GM18868 (cell line): ENCODE data around the gene PCDHGA3.
"Not testable (repeated sequence)": the region's sequence is repeated elsewhere in the genome, so short reads cannot be mapped to it uniquely, and the experiment has no call there.

ENCODE experiments used
- ATAC-seq: cut with Tn5 transposase; IDR thresholded peaks from one replicate; pipeline ENCODE4 v1.9.1; 2021; ENCODE audit warnings: mild to moderate bottlenecking, moderate library complexity; ENCODE audit not compliant: unreplicated experiment

The PCDHGA3 gene

GRCh38 chr5:141382469-141383294 is 39.1 kb downstream of the PCDHGA3 start, which contains the start of gene PCDHGA7:
TSS of gene PCDHGA7 (plus strand) at chr5:141382742. CDS start at chr5:141382900, 158 bp downstream.
- ATAC-seq = peak; percentile 83

GRCh38 chr5:141383345-141383744 is 39.7 kb downstream of the PCDHGA3 start:
- no peak for ATAC-seq

GRCh38 chr5:141384471-141385267 is 41.0 kb downstream of the PCDHGA3 start:
- no peak for ATAC-seq

- ATAC-seq = peak; percentile 89
These were observed 44.1 kb downstream of the PCDHGA3 start, which contains the start of gene PCDHGB4 for GRCh38 chr5:141387557-141388311. TSS of gene PCDHGB4 (plus strand) at chr5:141387698. CDS start at chr5:141387885, 187 bp downstream.

- no peak for ATAC-seq
These were observed 45.0 kb downstream of the PCDHGA3 start for GRCh38 chr5:141388661-141389060.

GRCh38 chr5:141389153-141390042 is 45.8 kb downstream of the PCDHGA3 start:
- ATAC-seq = no peak

- ATAC-seq = no peak
These were observed 49.0 kb downstream of the PCDHGA3 start, which contains the start of gene PCDHGA8 for GRCh38 chr5:141392429-141393198. TSS of gene PCDHGA8 (plus strand) at chr5:141392633. CDS start at chr5:141392814, 181 bp downstream.

GRCh38 chr5:141393267-141393666 is 49.6 kb downstream of the PCDHGA3 start:
- no peak for ATAC-seq

- ATAC-seq = not testable (repeated sequence)
These were observed 51.0 kb downstream of the PCDHGA3 start for GRCh38 chr5:141394401-141395187.
